ENCODE results near the gene CFAP251. TPM values are rescaled to one million over a fixed set of nuclear protein-coding genes. Genes with fewer than 3 reads are reported as not detected.

Gene CFAP251
- total RNA-seq, 1 experiment from 2014 or later = 3.2 TPM

- Histone ChIP-seq H2AFZ (ENCODE audit: low read length) (no peak overlapping the region), H3K4me3 (ENCODE audit: low read length) (no peak overlapping the region), H3K36me3 (ENCODE audit: low read depth, low read length) (no peaks in the 10 kb centered on the region), H4K20me1 (ENCODE audit: low read length) (no peaks in the 10 kb centered on the region), H3K9me2 (replicated peaks; ENCODE audit: low read length) (no peaks in the 10 kb centered on the region), H3K79me2 (ENCODE audit: low read length) (no peaks in the 10 kb centered on the region), H3F3A (ENCODE audit: low read length, unreplicated experiment) (no peaks in the 10 kb centered on the region), H3K9me3 (ENCODE audit: low read length) (0 out of 2 replicates have a peak, but pooled peaks cover 6% of the 10 kb centered on the region), H3K27me3 (ENCODE audit: low read length) (no peaks in the 10 kb centered on the region), H3K4me2 (ENCODE audit: low read length) (no peak overlapping the region), H3K4me1 (ENCODE audit: insufficient read depth, low read length) (no peaks in the 10 kb centered on the region; the same call in 1 of the 2 replicates), H3K27ac (ENCODE audit: low read length) (no peak overlapping the region), H3K9ac (ENCODE audit: low read length) (no peak overlapping the region)
- CTCF ChIA-PET = no interaction called here
- TF ChIP-seq EZH2phosphoT487 (IDR thresholded peaks at IDR 0.05; ENCODE audit: borderline replicate concordance, low read length) = no peak
- TF ChIP-seq CTCF (conservative IDR thresholded peaks at IDR 0.05; ENCODE audit: low read depth, low read length) = no peak
- TF ChIP-seq EZH2 (IDR thresholded peaks at IDR 0.05; ENCODE audit: low read length, unreplicated experiment) = no peak
- no peak for DNase-seq
- POLR2A ChIA-PET (ENCODE audit: unreplicated experiment) = no interaction called here
- no peak for ATAC-seq
- no TSS peak for BruUV-seq (replicated peaks)
- intact Hi-C loops (cut with micrococcal nuclease) = no loop called here
These were observed 83.2 kb downstream of the CFAP251 start for GRCh38 chr12:122001466-122002209.

- H3K9ac ChIP-seq (ENCODE audit: low read length) = no peak overlapping the region
- no peaks in the 10 kb centered on the region for H3K4me1 ChIP-seq (ENCODE audit: insufficient read depth, low read length)
- ChIA-PET POLR2A (ENCODE audit: unreplicated experiment) (no interaction called here), CTCF (no interaction called here)
- no peaks in the 10 kb centered on the region for H3K79me2 ChIP-seq (ENCODE audit: low read length)
- no peaks in the 10 kb centered on the region for H3K27me3 ChIP-seq (ENCODE audit: low read length)
- no peaks in the 10 kb centered on the region for H4K20me1 ChIP-seq (ENCODE audit: low read length)
- H3K27ac ChIP-seq (ENCODE audit: low read length) = no peak overlapping the region
- H2AFZ ChIP-seq (ENCODE audit: low read length) = no peak overlapping the region
- H3F3A ChIP-seq (ENCODE audit: low read length, unreplicated experiment) = no peaks in the 10 kb centered on the region
- H3K36me3 ChIP-seq (ENCODE audit: low read depth, low read length) = no peaks in the 10 kb centered on the region
- no peak overlapping the region for H3K4me3 ChIP-seq (ENCODE audit: low read length)
- no peak overlapping the region for H3K4me2 ChIP-seq (ENCODE audit: low read length)
- ATAC-seq (no peak), DNase-seq (no peak)
- no peak for TF ChIP-seq EZH2 (IDR thresholded peaks at IDR 0.05; ENCODE audit: low read length, unreplicated experiment)
- no peak for TF ChIP-seq EZH2phosphoT487 (IDR thresholded peaks at IDR 0.05; ENCODE audit: borderline replicate concordance, low read length)
- no peak for TF ChIP-seq CTCF (conservative IDR thresholded peaks at IDR 0.05; ENCODE audit: low read depth, low read length)
- intact Hi-C loops (cut with micrococcal nuclease) = no loop called here
- no TSS peak for BruUV-seq (replicated peaks)
- H3K9me2 ChIP-seq (replicated peaks; ENCODE audit: low read length) = no peaks in the 10 kb centered on the region
- H3K9me3 ChIP-seq (ENCODE audit: low read length) = 0 out of 2 replicates have a peak, but pooled peaks cover 4% of the 10 kb centered on the region
These were observed 85.5 kb downstream of the CFAP251 start for GRCh38 chr12:122003651-122004611.
